ENCODE results near the gene FAM180A.
"Not testable (repeated sequence)": the region's sequence is repeated elsewhere in the genome, so short reads cannot be mapped to it uniquely, and the experiment has no call there.

Gene FAM180A

GRCh38 chr7:135714534-135715009, 34.0 kb downstream of the FAM180A start:
- no peak for DNase-seq (ENCODE audit: low read depth in 2 of 2)

DNA sequence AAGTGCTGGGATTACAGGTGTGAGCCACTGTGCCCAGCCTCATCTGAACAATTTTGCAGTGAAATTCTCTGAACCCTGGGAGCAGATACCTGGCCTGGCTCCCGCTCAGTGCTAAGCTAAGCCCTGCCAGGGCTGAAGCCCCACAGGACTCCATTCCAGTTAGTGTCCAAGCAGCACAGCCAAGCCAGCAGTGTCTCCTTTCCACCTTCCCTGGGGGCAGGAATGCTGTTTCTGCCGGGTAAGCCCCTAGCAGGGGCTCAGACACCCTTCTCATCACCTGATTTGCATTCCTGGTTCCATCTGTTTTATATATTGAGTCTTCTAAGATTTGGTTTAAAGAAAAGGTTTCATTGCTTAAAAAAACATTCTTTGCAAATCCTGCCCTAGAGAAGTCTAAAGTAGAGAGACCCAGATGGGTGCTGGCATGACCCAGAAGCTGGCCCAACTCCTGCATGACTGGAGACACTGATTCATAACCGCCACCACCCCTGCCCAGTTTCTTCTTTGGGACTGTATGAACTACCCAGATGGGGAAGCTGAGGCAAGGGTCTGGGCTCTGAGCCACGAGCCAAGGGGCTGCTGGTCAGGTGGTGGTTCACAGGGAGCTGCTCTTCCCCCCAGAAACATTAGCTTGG, 34.7 kb downstream of the FAM180A start:
- no peak for DNase-seq (ENCODE audit: low read depth in 2 of 2)

GRCh38 chr7:135712796-135713195, 35.8 kb downstream of the FAM180A start:
- no peak for DNase-seq (ENCODE audit: low read depth in 2 of 2)

DNA sequence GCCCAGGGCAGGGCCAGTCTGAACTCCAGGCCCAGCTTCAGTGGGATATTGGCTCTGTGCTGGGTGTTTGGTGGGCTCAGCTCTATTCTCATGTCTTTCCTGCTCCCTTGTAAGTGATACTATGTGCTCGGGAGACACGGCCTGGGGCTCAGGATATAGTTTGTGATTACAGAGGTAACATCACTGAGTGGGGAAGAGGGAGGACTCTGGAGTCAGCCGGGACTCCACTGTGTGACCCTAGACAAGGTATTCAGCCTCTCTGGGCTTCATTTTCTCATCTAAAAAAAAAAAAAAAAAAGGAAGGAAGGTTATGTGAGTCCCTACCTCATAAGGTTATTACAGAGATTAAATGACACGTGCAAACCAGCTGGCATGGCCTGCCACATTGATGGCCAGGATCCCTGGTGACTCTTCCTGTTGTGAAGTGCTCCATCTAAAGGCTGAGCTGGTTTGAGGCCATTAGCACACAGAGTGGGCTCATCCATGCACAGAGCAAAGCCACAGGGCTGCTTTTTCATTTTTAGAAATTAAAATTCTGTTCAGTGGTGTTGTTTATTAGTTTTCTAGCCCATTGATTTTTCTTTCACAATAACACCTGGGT, 36.3 kb downstream of the FAM180A start:
- no peak for DNase-seq (ENCODE audit: low read depth in 2 of 2)

DNA sequence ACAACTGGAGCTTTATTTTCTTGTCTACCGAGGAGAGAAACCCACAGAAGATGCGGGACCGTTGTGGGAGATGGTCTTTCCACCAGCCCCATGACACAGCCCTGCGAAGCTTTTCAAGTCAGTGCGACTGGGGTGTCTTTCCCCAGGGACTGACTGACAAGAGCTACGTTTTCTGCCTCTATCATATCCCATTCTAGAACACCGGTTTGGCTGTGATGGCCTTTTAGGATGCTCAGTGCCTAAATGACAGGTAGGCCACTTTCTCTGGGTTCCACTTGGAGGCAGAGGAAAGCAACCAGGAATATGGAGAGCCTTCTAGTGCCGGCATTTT, 37.5 kb downstream of the FAM180A start:
- DNase-seq (ENCODE audit: low read depth in 2 of 2), result no peak

- DNase-seq (ENCODE audit: low read depth in 2 of 2), result no peak
Measured at GRCh38 chr7:135710417-135711138, 38.0 kb downstream of the FAM180A start.

DNA sequence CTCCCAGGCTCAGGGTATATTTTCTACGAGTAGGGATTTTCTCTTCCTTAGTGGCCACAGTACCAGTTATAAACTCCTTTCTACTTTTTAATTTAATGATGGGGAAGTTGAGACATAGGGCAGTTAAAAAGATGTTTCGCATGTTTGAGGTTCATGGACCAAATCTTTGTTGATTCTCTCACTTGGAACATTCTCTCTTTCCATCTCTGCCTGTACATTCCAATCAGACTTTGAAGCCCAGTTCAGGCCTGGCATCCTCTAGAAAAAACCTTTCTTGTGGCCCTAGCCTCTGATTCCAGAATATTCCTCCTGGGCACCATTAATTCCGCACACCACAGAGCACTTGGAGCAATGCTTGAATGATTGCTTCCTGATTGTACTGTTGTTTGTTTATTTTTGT, 39.1 kb downstream of the FAM180A start:
- no peak for DNase-seq (ENCODE audit: low read depth in 2 of 2)

DNA sequence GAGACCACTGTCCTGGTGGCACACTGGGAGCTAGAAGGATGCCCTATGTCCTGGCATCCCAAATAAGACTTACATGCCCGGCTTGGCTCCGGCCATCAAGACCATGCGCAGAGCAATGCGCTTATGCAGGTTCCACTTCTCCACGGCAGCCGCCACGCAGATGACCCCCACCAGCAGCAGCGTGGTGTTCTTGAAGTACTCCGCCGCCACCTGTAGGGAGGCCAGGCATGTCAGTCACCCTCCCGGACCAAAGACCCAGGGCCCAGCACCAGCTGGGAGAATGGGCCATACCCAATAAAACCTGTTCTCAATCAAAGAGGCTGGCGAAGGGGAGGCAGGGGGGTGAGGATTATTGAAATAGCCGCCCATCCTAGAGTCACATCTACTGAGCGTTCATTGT, 40.6 kb downstream of the FAM180A start:
- DNase-seq (ENCODE audit: low read depth in 2 of 2), result no peak

- no peak for DNase-seq (ENCODE audit: low read depth in 2 of 2)
Measured at GRCh38 chr7:135707570-135707966, 41.0 kb downstream of the FAM180A start.

DNA sequence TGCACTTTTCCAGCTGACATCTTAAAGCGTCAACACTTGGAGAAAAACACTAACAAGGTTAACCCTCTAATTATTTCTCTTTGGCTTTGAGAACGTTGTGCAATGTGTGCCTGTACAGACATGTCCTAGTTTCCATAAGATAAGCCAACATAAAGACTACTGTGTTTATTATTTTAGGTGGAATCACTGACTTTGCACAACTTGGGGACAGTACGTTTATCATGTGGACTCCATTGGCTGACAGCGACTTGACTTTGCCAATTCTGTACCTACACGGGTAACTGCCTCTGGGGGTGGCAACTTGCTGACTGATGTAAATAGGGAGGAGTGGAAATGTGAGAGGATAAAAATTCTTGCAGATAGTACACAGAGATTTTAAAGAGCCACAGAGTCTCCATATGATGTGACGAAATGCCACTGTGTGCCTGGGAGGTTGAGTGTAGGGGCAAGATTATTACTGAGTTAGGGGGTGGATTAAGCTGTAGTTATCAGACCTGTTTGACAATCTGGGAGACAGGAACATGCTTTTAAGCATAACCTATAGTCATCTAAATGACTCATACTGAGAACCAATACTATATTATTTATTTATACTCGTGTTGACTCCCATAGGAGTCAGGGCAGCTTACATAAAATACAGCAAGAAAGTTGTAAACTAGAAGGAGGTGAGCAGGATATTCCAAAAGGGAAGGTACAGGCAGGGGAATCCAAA, 41.6 kb downstream of the FAM180A start:
- no peak for DNase-seq (ENCODE audit: low read depth in 2 of 2)

DNA sequence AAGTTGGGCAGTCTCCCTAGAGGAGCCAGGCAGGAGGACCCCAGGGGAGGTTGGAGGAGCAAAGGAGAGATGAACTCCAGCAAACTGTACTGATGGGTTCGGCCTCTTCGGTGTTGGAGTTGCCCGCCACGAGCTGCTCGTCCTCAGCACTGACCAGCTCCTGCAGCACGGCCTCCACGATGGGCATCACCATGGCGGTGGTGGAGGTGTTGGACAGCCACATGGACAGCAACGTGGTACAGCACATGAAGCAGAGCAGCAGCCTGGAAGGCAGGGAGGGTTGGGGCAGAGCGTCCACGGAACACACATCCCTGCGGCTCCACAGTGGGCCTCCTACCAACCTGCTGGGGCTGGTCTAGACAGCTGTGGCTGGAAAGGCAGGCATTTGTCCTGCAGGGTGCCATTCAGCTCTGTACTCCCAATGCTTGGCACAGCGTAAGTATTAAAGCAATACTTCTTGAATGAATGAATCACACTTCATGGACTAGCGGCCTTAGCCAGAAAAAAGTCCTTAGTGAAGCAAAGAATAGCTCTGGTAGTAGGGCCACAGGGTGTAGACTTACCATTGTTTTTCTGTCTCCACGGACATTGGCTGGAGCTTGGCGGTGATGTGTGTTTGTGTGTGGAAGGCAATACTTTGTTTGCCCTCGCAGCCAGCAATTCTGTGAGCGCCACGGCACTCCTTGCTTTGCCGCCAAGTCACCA, 42.4 kb downstream of the FAM180A start:
- no peak for DNase-seq (ENCODE audit: low read depth in 2 of 2)

- no peak for DNase-seq (ENCODE audit: low read depth in 2 of 2)
Measured at GRCh38 chr7:135704698-135705097, 43.9 kb downstream of the FAM180A start.

GRCh38 chr7:135704074-135704473, 44.5 kb downstream of the FAM180A start:
- DNase-seq (ENCODE audit: low read depth in 2 of 2), result no peak

GRCh38 chr7:135697276-135698049, 51.1 kb downstream of the FAM180A start:
- no peak for DNase-seq (ENCODE audit: low read depth in 2 of 2)

GRCh38 chr7:135693558-135693957, 55.1 kb downstream of the FAM180A start:
- DNase-seq (ENCODE audit: low read depth in 2 of 2), result no peak

GRCh38 chr7:135692606-135693005, 56.0 kb downstream of the FAM180A start:
- DNase-seq (ENCODE audit: low read depth in 2 of 2), result not testable (repeated sequence)

- DNase-seq (ENCODE audit: low read depth in 2 of 2), result no peak
Measured at GRCh38 chr7:135692055-135692454, 56.6 kb downstream of the FAM180A start.

- no peak for DNase-seq (ENCODE audit: low read depth in 2 of 2)
Measured at GRCh38 chr7:135690566-135690965, 58.0 kb downstream of the FAM180A start.

GRCh38 chr7:135687466-135687865, 61.1 kb downstream of the FAM180A start:
- no peak for DNase-seq (ENCODE audit: low read depth in 2 of 2)

GRCh38 chr7:135685306-135686084, 63.1 kb downstream of the FAM180A start:
- no peak for DNase-seq (ENCODE audit: low read depth in 2 of 2)

Measured in stimulated activated CD4-positive, alpha-beta T cell treated with anti-CD3 and anti-CD28 coated beads, Interleukin-15, amount 100 ng/mL, for 48 hours (primary cell).